Chondrocyte (in vitro differentiated cells): ENCODE measurements around the gene SUPT20HL1. TPM values are rescaled to one million over a fixed set of nuclear protein-coding genes. Genes with fewer than 3 reads are reported as not detected.
A peak's percentile ranks its signal among the peaks of the same experiment; 100 is the strongest.
"Not testable (repeated sequence)": the region's sequence is repeated elsewhere in the genome, so short reads cannot be mapped to it uniquely, and the experiment has no call there.

Source experiments
- DNase-seq: peaks from one replicate; pipeline ENCODE4 v3.0.0; 2021; ENCODE audit warnings: mixed read lengths, low spot score
- H3K27ac Mint-ChIP-seq: one replicate; pipeline ENCODE4 v1.8.0; 2021; ENCODE audit warnings: mild to moderate bottlenecking, moderate library complexity, mixed read lengths; ENCODE audit not compliant: unreplicated experiment
- H3K27me3 Mint-ChIP-seq: 2 replicates; pipeline ENCODE4 v1.8.0; 2021; ENCODE audit warnings: low read depth, mixed read lengths
- H3K36me3 Mint-ChIP-seq: 2 replicates; pipeline ENCODE4 v1.8.0; 2021; ENCODE audit warnings: low read depth, mixed read lengths
- H3K4me1 Mint-ChIP-seq: 2 replicates; pipeline ENCODE4 v1.8.0; 2021; ENCODE audit warnings: low read depth, mild to moderate bottlenecking, mixed read lengths
- H3K4me3 Mint-ChIP-seq: one replicate; pipeline ENCODE4 v1.8.0; 2021; ENCODE audit warnings: mild to moderate bottlenecking, moderate library complexity, mixed read lengths; ENCODE audit not compliant: unreplicated experiment
- H3K9me3 Mint-ChIP-seq: 2 replicates; pipeline ENCODE4 v1.8.0; 2021; ENCODE audit warnings: low read depth, mixed read lengths
- total RNA-seq: library from RNA; stranded (reverse); gene quantifications from 3 replicates; pipeline ENCODE4 v1.2.1, GENCODE V29; 2021
- TF ChIP-seq, protein P1 (sequence below): fragments of 200-600 bp; sonication (generic); IDR thresholded peaks from 2 replicates; pipeline ENCODE4 v1.5.0; 2021; ENCODE audit warnings: antibody characterized with exemption, mild to moderate bottlenecking, moderate library complexity

The SUPT20HL1 gene
- total RNA-seq, 1 donor from 2014 or later, result not detected

DNA sequence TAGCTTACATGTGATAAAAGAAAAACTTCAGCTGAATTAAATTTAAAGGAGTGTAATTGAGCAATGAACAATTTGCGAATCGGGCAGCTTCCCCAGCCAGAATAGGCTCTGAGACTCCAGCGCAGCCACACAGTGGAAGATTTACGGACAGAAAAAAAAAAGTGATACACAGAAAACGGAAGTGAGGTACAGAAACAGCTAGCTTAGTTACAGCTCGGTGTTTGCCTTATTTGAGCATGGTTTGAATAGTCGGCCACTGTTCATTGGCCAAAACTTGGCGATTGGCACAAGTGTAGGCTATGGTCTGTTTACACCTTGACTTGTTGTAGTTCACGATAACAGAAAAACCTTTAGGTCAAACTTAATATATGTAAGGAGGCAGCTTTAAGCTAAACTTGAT, 16.7 kb upstream of the SUPT20HL1 start:
- H3K4me1 Mint-ChIP-seq, result peaks cover 11% of the 10 kb centered on the region
- no peak for DNase-seq
- TF ChIP-seq, protein P1, sequence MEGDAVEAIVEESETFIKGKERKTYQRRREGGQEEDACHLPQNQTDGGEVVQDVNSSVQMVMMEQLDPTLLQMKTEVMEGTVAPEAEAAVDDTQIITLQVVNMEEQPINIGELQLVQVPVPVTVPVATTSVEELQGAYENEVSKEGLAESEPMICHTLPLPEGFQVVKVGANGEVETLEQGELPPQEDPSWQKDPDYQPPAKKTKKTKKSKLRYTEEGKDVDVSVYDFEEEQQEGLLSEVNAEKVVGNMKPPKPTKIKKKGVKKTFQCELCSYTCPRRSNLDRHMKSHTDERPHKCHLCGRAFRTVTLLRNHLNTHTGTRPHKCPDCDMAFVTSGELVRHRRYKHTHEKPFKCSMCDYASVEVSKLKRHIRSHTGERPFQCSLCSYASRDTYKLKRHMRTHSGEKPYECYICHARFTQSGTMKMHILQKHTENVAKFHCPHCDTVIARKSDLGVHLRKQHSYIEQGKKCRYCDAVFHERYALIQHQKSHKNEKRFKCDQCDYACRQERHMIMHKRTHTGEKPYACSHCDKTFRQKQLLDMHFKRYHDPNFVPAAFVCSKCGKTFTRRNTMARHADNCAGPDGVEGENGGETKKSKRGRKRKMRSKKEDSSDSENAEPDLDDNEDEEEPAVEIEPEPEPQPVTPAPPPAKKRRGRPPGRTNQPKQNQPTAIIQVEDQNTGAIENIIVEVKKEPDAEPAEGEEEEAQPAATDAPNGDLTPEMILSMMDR, result no peak
- no peaks in the 10 kb centered on the region for H3K9me3 Mint-ChIP-seq
- no peaks in the 10 kb centered on the region for H3K27me3 Mint-ChIP-seq
- no peak overlapping the region for H3K4me3 Mint-ChIP-seq
- no peaks in the 10 kb centered on the region for H3K36me3 Mint-ChIP-seq
- H3K27ac Mint-ChIP-seq, result no peak overlapping the region

DNA sequence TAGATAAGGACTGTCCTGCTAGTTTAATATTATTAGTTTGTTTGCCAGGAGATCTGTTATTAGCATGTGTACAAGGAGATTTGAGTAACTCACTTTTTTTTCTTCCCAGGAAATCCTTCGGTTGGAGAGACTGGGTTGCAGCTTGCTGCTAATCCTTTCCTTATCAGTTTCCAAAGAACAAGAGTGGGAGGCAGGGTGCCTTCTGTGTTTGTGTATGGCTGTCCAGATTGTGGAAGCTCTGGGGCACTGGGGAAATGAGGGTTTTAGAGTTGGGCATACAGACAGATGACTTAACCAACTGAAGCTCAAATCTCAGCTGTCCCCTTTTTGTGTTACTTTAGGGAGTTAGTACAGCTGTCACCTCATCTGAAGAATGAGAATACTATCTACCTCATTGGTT, 12.6 kb upstream of the SUPT20HL1 start:
- no peak overlapping the region for H3K4me3 Mint-ChIP-seq
- no peak for DNase-seq
- no peaks in the 10 kb centered on the region for H3K27me3 Mint-ChIP-seq
- H3K4me1 Mint-ChIP-seq, result peaks cover 4% of the 10 kb centered on the region
- no peaks in the 10 kb centered on the region for H3K36me3 Mint-ChIP-seq
- TF ChIP-seq, protein P1, result no peak
- no peak overlapping the region for H3K27ac Mint-ChIP-seq
- H3K9me3 Mint-ChIP-seq, result no peaks in the 10 kb centered on the region

DNA sequence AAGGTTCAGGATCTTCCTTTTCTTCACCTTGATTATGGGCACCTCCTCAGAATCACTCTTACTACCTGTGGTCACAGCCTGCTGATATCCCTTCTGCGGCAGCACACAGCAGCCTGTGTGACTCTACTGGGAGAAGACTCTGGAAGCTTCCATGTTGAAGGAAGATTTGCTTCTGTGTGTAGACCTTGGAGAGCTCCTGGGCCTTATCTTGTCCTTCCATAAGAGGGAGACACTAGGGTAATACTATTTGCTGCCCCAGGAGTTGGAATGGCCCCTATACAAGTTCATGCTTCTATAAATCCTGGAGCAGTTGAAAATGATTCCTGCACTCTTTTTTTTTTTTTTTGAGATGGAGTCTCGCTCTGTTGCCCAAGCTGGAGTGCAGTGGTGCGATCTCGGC, 10.2 kb upstream of the SUPT20HL1 start:
- no peak for DNase-seq
- Mint-ChIP-seq H3K4me3 (no peak overlapping the region), H3K27ac (no peak overlapping the region), H3K27me3 (no peaks in the 10 kb centered on the region), H3K36me3 (no peaks in the 10 kb centered on the region), H3K4me1 (peaks cover 7% of the 10 kb centered on the region), H3K9me3 (no peaks in the 10 kb centered on the region)
- TF ChIP-seq, protein P1, result no peak

DNA sequence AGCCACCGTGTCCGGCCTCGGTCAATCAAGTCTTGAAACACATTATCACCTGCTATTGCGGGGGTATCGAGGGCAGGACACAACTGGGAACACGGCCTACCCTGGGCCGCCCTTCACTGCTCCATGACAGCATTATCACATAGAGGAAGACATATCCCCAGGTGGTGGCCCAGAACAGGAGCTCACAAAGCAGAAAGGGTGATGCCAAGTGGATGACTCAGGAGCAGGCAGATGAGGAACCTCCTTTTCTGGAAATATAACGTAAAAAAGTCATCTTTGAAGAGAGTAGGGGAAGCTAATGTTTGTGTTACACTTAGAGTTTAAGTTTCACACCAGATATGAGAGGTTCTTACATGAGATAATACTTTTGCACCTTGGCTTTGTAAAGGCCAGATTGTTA, 5.3 kb upstream of the SUPT20HL1 start:
- no peaks in the 10 kb centered on the region for H3K36me3 Mint-ChIP-seq
- H3K9me3 Mint-ChIP-seq, result no peaks in the 10 kb centered on the region
- DNase-seq, result no peak
- peak overlapping the region; percentile 58 for H3K27ac Mint-ChIP-seq
- H3K4me1 Mint-ChIP-seq, result peaks cover 13% of the 10 kb centered on the region
- TF ChIP-seq, protein P1, result no peak
- H3K27me3 Mint-ChIP-seq, result no peaks in the 10 kb centered on the region
- H3K4me3 Mint-ChIP-seq, result no peak overlapping the region

DNA sequence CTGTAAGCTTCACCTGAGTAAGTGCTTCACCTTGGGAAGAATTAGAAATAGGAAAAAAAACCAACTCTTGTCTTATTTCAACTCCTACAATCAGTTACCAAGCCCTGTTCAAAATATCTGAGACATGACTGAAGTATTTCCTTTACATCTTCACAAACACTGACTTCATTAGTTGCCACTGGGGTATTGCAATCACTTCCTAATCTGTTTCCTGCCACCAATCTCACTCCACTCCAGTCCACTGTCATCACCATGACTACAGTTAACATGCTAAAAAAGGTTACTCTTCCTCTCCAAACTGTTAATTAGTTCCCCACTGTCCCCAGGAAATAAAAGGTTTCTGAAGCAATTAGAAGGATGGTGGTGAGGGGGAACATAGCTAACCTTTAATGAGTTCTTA, 3.3 kb upstream of the SUPT20HL1 start:
- H3K27ac Mint-ChIP-seq, result no peak overlapping the region
- H3K4me3 Mint-ChIP-seq, result no peak overlapping the region
- H3K27me3 Mint-ChIP-seq, result no peaks in the 10 kb centered on the region
- H3K36me3 Mint-ChIP-seq, result no peaks in the 10 kb centered on the region
- TF ChIP-seq, protein P1, result no peak
- no peak for DNase-seq
- peaks cover 13% of the 10 kb centered on the region for H3K4me1 Mint-ChIP-seq
- no peaks in the 10 kb centered on the region for H3K9me3 Mint-ChIP-seq

DNA sequence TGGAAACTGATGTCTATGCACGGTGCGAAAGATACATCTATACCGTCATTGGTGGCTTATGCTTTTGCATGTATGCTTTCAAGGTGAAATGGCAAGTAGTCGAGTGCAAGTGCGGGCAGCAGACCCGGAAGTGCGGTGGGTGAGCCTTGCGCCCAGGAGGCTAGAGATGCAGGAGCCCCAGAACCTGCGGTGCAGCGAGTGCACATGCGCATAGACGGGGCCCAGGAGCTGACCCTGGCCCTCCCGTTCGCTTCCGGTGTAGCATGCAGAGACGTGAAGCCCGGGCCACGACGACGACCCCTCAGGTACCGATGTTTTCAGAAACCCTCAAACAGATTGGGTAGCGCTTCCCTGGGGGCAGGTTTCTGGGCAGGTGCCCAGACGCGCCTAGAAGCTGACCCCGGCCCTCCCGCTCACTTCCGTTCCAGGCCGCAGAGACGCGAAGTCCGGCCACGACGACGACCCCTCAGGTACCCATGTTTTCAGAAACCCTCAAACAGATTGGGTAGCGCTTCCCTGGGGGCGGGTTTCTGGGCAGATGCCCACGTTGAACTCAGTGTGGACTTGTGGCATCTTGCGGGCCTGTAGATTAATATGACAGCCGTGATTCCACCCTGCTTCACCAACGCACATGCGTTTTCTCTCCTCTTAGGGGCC, 1.8 kb downstream of the SUPT20HL1 start:
- not testable (repeated sequence) for H3K27me3 Mint-ChIP-seq, H3K27ac Mint-ChIP-seq, H3K4me3 Mint-ChIP-seq, DNase-seq, H3K4me1 Mint-ChIP-seq, H3K36me3 Mint-ChIP-seq, H3K9me3 Mint-ChIP-seq

DNA sequence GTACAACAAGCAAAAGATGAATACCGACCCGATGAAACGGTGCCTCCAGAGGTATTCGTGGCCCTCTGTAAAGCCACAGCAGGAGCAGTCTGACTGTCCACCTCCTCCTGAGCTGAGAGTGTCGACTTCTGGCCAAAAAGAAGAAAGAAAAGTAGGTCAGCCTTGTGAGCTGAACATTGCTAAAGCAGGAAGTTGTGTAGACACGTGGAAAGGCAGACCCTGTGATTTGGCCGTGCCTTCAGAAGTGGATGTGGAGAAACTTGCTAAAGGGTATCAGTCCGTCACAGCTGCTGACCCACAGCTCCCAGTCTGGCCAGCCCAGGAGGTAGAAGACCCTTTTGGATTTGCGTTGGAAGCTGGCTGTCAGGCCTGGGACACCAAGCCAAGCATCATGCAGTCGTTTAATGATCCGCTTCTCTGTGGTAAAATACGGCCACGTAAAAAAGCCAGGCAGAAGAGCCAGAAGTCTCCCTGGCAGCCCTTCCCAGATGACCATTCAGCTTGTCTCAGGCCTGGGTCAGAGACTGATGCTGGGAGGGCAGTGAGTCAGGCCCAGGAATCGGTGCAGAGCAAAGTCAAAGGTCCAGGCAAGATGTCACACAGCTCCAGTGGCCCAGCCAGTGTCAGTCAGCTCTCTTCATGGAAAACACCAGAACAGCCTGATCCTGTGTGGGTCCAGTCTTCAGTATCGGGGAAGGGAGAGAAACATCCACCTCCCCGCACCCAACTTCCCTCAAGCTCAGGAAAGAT, 3.2 kb downstream of the SUPT20HL1 start:
- not testable (repeated sequence) for H3K27me3 Mint-ChIP-seq, H3K4me3 Mint-ChIP-seq, H3K36me3 Mint-ChIP-seq, H3K9me3 Mint-ChIP-seq, DNase-seq, H3K27ac Mint-ChIP-seq, H3K4me1 Mint-ChIP-seq
